GM18870 (cell line): Measurements from ENCODE around the gene HIVEP3.

ENCODE experiments used
- ATAC-seq: cut with Tn5 transposase; IDR thresholded peaks from one replicate; pipeline ENCODE4 v1.9.1; 2021; ENCODE audit warnings: moderate library complexity; ENCODE audit not compliant: unreplicated experiment

The HIVEP3 gene

DNA sequence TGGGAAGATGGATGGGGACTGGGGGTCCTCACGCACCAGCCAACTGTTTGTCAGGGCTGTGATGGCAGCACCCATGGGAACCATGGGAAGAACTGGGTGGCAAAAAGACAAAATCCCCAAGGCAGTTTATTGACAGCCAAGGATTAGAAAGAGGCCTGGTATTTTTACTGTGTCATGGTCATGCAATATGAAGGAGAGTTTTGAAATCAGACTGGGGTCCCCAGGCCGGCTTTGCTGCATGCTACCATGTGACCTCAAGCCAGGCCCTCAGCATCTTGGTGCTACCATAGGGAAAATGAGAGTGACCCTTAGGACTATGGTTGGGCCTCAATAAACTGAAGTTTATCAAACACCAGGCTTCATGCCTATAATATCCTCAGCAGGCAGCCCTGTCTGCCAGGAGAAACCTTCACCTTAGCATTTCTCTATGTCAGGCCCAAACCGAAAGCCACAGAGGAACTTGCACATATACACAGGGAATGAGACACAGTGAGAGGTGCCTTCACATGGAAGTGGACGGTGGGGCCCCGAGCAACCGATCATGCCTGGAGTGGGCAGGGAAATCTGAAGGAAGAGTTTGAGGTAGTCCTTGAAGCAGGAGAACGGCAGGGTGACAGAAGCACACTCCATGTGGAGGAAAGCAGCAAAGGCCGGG lies 203.2 kb downstream of the HIVEP3 start:
- no peak for ATAC-seq

DNA sequence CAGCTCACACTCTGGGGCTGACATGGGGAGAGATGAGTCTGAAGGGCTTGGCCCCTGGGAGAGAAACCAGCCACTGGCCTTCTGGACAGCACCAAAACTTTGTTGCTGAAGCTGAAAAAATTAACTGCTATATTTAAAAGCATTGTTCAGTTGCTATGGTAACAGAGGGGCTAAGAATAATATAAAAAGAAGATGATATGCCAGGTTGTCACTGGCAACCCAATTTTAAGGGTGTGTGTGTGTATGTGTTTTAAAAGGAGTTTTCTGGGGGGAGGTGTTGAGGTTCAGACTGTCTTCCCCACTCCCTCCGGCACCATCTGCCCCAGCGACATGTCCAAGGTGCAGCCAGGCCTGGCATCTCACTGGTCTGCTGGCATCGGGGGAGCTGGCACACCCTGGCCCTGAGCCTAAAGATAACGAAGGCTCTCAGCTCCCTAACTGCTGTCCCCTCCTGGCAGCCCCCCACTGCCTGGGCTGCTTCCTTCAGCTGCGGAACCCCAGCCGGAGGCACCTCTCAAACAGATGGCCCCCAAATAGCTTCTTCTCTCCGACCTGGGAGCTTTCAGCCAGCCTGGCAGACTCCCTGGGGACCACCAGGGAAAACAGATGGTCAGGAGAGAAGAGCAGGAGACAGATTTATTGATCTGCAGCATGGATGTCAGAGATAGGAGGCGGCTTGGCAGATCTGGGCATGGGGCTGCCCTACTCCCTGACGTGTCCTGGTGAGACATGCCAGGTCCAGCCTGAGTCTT lies 203.9 kb downstream of the HIVEP3 start:
- no peak for ATAC-seq

- ATAC-seq: no peak
These were observed 205.0 kb downstream of the HIVEP3 start for GRCh38 chr1:41713557-41714327.

GRCh38 chr1:41713141-41713540 lies 205.6 kb downstream of the HIVEP3 start:
- no peak for ATAC-seq

- ATAC-seq: no peak
These were observed 206.0 kb downstream of the HIVEP3 start for GRCh38 chr1:41712695-41713094.

GRCh38 chr1:41712081-41712480 lies 206.6 kb downstream of the HIVEP3 start:
- ATAC-seq: no peak

DNA sequence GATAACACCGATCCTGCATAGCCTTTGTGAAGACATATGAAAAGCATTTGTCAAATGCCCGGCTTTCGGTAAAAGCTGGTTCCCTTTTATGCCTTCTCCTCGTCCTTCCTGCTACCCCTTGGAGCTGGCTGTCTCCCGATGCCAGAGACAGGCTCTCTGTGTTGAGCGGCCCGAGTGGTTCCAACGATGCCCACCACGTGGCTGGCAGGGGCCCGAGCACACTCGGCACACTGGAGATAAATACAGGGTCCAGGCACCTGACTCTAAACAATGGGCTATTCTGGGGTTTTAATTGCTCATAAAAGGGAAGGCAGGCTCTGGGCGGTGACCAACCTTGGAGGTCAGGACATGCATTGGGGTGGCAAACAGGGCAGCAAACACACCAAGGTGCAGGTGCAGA lies 207.1 kb downstream of the HIVEP3 start:
- no peak for ATAC-seq

DNA sequence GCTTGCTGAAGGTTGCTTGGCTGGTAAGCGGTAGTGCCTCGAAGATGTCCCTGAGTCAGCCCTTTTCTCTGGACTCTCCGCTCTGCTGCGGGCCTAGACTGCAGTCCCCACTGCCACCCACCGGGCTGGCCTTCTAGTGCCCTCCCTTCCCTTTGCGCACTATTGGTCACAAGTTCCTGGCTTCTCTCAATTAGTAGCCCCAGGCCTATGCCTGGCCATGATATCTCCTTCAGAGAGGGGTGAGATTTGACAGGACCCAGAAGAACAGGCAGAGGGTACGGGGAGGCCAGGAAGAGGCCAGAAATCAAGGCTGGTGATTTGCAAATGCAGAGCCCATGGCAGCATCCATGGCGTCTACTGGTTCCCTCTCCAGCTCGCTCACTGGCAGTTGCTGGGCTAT lies 207.7 kb downstream of the HIVEP3 start:
- no peak for ATAC-seq

DNA sequence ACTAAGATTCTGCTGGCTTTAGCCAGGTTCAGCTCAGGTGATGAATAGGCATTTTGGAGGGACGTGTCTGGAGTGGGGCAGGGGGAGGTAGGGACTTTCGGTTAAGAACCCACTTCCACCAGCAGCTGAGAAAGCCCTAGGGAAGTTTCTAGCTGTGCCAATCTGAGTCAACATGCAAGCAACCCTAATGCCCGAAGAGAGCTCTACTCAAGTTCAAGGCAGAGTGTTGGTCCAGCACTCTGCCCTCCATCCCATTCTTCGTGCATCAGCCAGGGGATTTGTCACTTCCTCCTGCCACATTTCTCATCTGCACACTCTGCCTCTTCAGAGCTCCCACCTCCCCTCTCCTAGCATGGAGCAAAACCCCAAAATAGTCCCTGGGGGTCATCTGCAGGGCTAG lies 208.8 kb downstream of the HIVEP3 start:
- no peak for ATAC-seq

- ATAC-seq: no peak
These were observed 209.4 kb downstream of the HIVEP3 start for GRCh38 chr1:41709331-41709730.

DNA sequence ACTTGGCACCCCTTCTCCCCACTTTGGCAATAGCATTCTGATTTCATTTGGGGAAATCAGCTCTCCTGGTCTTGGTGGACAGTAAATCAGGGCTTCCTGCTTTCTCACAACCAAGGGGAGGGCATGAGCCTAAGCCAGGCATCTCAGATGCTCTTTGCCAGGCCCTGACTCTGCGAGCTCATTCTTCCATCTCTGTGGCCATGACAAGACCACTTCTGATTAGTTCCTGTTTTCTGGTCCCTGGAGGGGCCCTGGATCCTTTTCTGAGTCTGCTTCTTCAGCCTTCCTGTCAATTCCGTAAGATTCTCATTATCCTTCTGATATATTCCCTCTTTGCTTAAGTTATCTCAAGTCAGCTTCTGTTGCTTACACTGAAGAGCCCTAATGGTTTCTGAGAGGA lies 210.4 kb downstream of the HIVEP3 start:
- ATAC-seq: no peak

DNA sequence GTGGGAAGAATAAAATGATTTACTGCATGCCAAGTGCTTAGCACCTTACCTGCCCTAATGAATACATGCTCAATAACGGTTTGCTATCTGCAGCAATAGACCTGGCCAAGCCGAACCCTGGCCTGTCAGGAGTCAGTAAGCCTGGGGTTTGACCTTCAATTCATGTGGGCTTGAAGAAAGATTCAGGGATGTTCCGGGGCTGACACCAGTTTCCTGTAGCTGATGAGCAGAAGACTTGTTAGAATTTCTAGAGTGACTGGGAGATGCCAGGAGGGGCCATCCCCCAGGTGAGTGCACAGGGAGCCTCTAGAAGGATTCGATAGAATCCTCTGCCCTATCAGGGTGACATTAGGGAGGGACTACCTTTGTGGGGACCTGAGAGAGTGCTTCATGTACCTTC lies 210.9 kb downstream of the HIVEP3 start:
- no peak for ATAC-seq

GRCh38 chr1:41705798-41706197 lies 212.9 kb downstream of the HIVEP3 start:
- ATAC-seq: no peak

- no peak for ATAC-seq
These were observed 214.5 kb downstream of the HIVEP3 start for GRCh38 chr1:41704196-41704595.

GRCh38 chr1:41702771-41703170 lies 216.0 kb downstream of the HIVEP3 start:
- no peak for ATAC-seq

DNA sequence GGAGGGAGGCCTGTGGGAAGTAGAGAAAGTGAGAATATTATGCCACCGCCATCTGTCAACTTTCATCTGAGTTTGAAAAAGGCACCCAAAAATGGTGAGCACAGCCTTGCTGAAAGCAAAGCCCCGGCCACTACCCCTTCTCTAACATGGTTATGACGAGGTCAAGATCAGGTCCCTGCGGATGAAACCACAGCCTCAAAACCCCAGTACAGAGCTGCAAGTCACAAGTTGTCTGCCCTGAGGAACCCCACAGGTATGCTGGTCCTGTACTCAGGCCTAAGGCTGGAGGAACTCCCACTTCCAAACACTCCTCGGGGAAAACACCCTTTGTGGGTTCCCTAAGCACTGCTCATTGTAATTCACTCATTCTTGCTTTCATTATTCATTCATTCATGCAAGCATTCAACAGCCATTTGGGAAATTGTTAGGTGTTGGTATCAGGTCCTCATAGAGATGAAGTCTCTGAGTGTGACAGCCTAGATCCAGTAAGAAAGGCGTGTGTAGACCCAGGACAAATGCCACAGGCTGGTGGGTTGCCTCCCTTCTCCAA lies 217.7 kb downstream of the HIVEP3 start:
- ATAC-seq: no peak

- ATAC-seq: no peak
These were observed 218.1 kb downstream of the HIVEP3 start for GRCh38 chr1:41700581-41700980.

DNA sequence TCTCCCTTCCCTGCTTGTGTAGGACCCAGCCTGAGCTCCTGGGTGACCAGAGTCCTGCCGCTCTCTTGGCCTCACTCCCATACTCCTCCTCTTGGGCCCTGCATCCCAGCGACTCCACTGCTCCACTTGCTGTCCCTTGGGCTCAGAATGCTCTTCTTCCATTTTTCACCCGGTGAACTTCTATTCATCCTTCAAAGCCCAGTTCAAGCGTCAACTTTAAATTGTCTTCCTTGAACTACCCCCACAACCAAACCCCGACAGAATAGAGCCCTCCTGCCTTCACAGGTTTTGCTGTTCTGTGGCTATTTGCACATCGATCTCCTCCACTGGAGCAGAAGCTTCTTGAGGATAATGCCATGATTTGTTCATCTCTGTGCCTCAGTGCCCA lies 218.9 kb downstream of the HIVEP3 start:
- no peak for ATAC-seq

GRCh38 chr1:41698916-41699860 lies 219.5 kb downstream of the HIVEP3 start:
- ATAC-seq: no peak

GRCh38 chr1:41696381-41696780 lies 222.3 kb downstream of the HIVEP3 start:
- no peak for ATAC-seq
